Right ventricle myocardium inferior (tissue), 1 donor: ENCODE measurements around the gene SH3GL3. TPM values are rescaled to one million over a fixed set of nuclear protein-coding genes. Genes with fewer than 3 reads are reported as not detected.

ENCODE experiments used
- ATAC-seq: fragments of 200-7000 bp; cut with Tn5 transposase; one replicate; pipeline ENCODE4 v1.9.1; 2020; ENCODE audit warnings: mild to moderate bottlenecking, moderate library complexity
- DNase-seq: peaks from one replicate; pipeline ENCODE4 v3.0.0; 2021; ENCODE audit errors: missing footprints
- intact Hi-C: fragments of 100-400 bp; cut with DNase I; formaldehyde crosslinking; loops from one replicate; pipeline ENCODE4 v1.11.0; 2022
- total RNA-seq: library from RNA; stranded (reverse); fragmentation: NEBNext Ultra II Directional; extraction: Animal tissue kit (Norgen Biotek cat#: 25700); gene quantifications from one replicate; pipeline ENCODE4 v1.2.1, GENCODE V29; 2021
- donor health status: DM: no; HTN: yes; CAD: no; lungs with severe emphysema.

Gene SH3GL3
- total RNA-seq, 1 donor from 2014 or later: not detected

- no peak for DNase-seq
- no peak for ATAC-seq
- intact Hi-C loops: loop anchor here (5.0 to 10.0 kb wide), 4 partner anchors 45 to 382 kb away; no protein-coding TSS in a partner anchor
These were observed 205.6 kb downstream of the SH3GL3 start for GRCh38 chr15:83652626-83653204.

- ATAC-seq (no peak), DNase-seq (no peak)
- intact Hi-C loops: loop anchor here (5.0 to 10.0 kb wide), 4 partner anchors 46 to 382 kb away; no protein-coding TSS in a partner anchor
These were observed 206.1 kb downstream of the SH3GL3 start for GRCh38 chr15:83653288-83653638.

DNA sequence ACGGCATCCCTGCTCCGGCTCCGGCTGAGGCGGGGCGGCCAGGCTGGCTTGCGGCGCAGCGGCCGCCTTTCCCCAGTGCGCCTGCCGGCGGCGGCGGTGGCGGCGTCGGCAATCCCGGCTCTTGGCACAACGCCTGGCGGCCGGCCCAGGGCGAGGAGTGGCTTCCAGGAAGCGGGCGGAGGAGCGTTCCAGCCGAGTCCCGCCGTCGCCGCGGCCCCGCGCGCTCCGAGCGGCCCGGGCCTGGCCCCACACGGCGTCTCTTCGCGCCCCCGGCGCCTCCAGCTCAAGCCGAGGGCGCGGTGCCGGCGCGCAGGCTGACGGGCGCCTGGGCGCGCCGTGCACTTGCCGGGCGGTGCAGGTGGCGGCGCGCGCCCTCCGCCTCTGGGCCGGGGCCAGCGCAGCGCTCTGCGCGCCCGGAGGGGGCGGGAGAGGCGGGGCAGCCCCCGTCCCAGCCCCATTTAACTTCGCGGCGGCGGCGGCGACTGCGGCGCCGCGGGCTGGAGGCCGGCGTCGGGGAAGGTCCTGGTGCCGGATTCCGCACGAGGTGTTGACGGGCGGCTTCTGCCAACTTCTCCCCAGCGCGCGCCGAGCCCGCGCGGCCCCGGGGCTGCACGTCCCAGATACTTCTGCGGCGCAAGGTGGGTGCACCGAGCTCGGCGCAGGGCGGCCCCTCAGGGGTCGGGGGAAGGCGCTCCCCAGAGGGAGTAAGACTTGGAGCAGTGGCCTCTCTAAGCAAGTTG, 206.7 kb downstream of the SH3GL3 start, which contains the start of gene ADAMTSL3:
Gene ADAMTSL3, plus strand, starts transcription at position 485 of the 740 bp plus-strand sequence. CDS start 1,639 bp downstream, outside the sequence.
- intact Hi-C loops: loop anchor here (5.0 to 10.0 kb wide), 4 partner anchors 47 to 381 kb away; no protein-coding TSS in a partner anchor
- peak; percentile 65 for ATAC-seq
- DNase-seq: peak; percentile 91

GRCh38 chr15:83654379-83655236, 207.5 kb downstream of the SH3GL3 start:
- DNase-seq: peak; percentile 70
- ATAC-seq: peak; percentile 27
- intact Hi-C loops: loop anchor here (5.0 to 10.0 kb wide), 5 partner anchors 47 to 380 kb away; no protein-coding TSS in a partner anchor

DNA sequence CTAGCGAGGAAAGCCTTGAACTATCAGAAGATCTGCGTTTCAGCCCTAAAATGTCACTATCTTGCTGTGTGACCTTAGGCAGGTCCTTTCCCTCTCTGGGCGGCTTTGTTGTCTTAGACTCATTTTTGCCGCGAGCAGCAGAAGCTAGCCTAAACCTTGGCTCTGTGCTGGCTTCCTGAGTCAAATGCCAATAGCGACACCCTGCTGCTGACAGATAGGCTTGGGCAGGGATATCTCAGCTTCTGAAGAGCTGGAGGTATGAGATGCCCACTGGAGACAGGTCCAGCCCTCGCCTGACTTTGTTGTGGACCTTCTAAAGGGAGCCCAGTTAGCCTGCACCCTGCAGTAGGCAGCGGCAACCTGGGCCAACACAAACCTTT, 208.1 kb downstream of the SH3GL3 start:
- ATAC-seq (no peak), DNase-seq (no peak)
- intact Hi-C loops: loop anchor here (5.0 to 10.0 kb wide), 3 partner anchors 92 to 380 kb away; no protein-coding TSS in a partner anchor

- intact Hi-C loops: loop anchor here (5.0 to 10.0 kb wide), 3 partner anchors 91 to 379 kb away; no protein-coding TSS in a partner anchor
These were observed 209.1 kb downstream of the SH3GL3 start for GRCh38 chr15:83656192-83656591.

GRCh38 chr15:83656943-83657528, 209.9 kb downstream of the SH3GL3 start:
- DNase-seq (no peak), ATAC-seq (no peak)
- intact Hi-C loops: loop anchor here (5.0 to 10.0 kb wide), 3 partner anchors 90 to 378 kb away; no protein-coding TSS in a partner anchor

More at GRCh38 chr15:83656192-83656591, 209.1 kb downstream of the SH3GL3 start:
- DNase-seq: no peak
- ATAC-seq: no peak

- DNase-seq: no peak
- ATAC-seq: no peak
- intact Hi-C loops: loop anchor here (5.0 to 10.0 kb wide), 3 partner anchors 90 to 377 kb away; no protein-coding TSS in a partner anchor
These were observed 210.4 kb downstream of the SH3GL3 start for GRCh38 chr15:83657549-83657948.

DNA sequence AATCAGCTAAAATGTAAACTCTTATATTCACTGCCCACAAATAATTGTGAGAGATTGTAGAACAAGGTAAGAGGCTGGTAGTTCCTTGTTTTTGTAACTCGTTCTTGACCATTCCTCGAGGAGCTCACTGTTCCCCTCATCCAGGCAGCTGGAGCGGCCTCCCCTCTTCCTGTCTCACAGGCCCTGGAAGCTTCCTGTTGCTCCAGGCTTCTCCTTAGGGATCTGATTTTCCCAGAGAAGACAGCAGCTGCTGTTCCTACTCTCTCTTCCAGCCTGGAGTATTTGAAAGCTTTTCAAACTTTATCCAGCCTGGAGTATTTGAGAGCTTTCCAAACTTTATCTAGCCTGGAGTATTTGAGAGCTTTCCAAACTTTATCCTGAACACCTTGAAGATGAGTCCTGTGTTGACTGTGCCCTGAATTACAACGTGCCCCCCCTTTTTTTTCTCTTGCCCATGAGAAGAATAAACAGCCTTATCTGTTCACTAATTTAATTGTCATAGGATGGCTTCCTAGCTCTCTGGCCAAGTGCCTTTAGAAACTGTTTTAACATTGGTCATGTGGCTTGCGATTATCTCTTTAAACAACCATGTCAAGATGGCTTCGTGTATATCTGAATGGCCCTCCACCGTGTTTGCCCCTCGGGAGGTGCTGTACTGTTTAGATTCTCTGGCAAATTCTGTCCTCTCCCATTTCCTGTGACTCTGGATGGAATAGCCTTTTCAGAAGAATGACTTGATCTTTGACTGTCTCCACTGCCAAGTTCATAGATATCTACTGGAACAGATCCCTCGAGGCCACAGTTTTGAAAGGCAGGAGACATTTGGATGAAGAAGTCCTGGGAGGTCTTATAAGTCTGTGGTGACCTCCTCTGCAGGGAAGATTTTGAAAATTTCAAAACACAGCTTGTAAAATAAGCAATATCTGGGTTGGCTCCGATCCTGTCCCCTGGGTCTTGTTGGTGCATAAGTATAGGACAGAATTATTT, 211.6 kb downstream of the SH3GL3 start:
- intact Hi-C loops: loop anchor here (2.0 to 10.0 kb wide), 4 partner anchors 40 to 376 kb away; no protein-coding TSS in a partner anchor
- ATAC-seq: peak; percentile 90

DNA sequence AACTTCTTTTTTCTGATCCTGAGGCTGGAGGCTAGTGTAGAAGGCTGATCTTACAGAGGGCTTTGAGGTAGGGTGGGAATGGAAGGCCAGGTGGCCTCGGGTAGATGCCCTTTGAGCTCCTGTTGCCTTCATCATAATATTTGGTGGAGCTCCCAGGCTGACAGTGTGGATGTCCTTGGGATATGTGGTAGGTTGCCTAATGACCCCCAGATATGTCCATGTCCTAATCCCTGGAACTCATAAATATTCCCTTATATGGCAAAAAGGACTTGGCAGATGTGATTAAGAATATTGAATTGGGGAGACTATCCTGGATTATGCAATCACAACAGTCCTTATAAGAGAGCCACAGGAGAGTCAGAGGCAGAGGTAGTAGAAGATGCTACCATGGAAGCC, 212.3 kb downstream of the SH3GL3 start:
- peak; percentile 63 for ATAC-seq
- no peak for DNase-seq
- intact Hi-C loops: loop anchor here (2.0 to 10.0 kb wide), 4 partner anchors 39 to 375 kb away; no protein-coding TSS in a partner anchor

More for the DNA sequence above, 211.6 kb downstream of the SH3GL3 start:
- peak; percentile 72 for DNase-seq

GRCh38 chr15:83665480-83665879, 218.3 kb downstream of the SH3GL3 start:
- ATAC-seq (no peak), DNase-seq (no peak)
- intact Hi-C loops: no loop called here

Other genes with a start within 250 kb of the SH3GL3 start
- 32.8 TPM for gene HDGFL3, start 239.5 kb upstream of the SH3GL3 start, total RNA-seq
- 0.19 TPM for gene BNC1, start 162.7 kb upstream of the SH3GL3 start, total RNA-seq
- gene ADAMTSL3, start 206.8 kb downstream of the SH3GL3 start, total RNA-seq: 11.5 TPM